H1 (cell line): ENCODE results near the gene RIN2. TPM values are rescaled to one million over a fixed set of nuclear protein-coding genes. Genes with fewer than 3 reads are reported as not detected.

Experiments
- CTCF ChIA-PET: fragments of 300-600 bp; sonication (Branson Sonifier 250); formaldehyde crosslinking; loops from one replicate; lab custom pipeline; 2021; ENCODE audit not compliant: partially characterized antibody; lab: Charles Lee
- POLR2A ChIA-PET: fragments of 300-600 bp; sonication (Branson Sonifier 250); formaldehyde crosslinking; loops from one replicate; lab custom pipeline; 2021; ENCODE audit warnings: inconsistent platforms; ENCODE audit not compliant: partially characterized antibody; lab: Charles Lee
- DNase-seq, 2 experiments: peaks; one replicate each; pipeline versions ENCODE4 v3.0.0 to v3.0.0-alpha.2; 2010 to 2022; ENCODE audit warnings: low spot score in 2 of 2, low read depth in 1 of 2, mixed read lengths in 1 of 2
- FAIRE-seq: peaks from 2 replicates; lab custom pipeline; 2011; peaks lifted over from hg19 to GRCh38; lab: Jason Lieb, UNC
- H2AFZ ChIP-seq: 2 replicates; pipeline ENCODE4 v1.8.1; 2012; ENCODE audit warnings: low read length, inconsistent platforms
- H2AK5ac ChIP-seq: 2 replicates; pipeline ENCODE4 v1.6.1; 2013; ENCODE audit warnings: low read depth, low read length
- H2BK120ac ChIP-seq: replicated peaks from 2 replicates; pipeline ENCODE3; 2013; ENCODE audit warnings: low read depth, low read length, inconsistent platforms
- H2BK12ac ChIP-seq: 2 replicates; pipeline ENCODE4 v1.6.1; 2013; ENCODE audit warnings: low read depth, low read length
- H2BK15ac ChIP-seq: 2 replicates; pipeline ENCODE4 v1.6.1; 2013; ENCODE audit warnings: low read length
- H2BK20ac ChIP-seq: 2 replicates; pipeline ENCODE4 v1.6.1; 2013; ENCODE audit warnings: low read length
- H2BK5ac ChIP-seq: 2 replicates; pipeline ENCODE4 v1.6.1; 2013; ENCODE audit warnings: low read depth, low read length
- H3K14ac ChIP-seq: 2 replicates; pipeline ENCODE4 v1.6.1; 2013; ENCODE audit warnings: inconsistent platforms; ENCODE audit not compliant: insufficient read length
- H3K18ac ChIP-seq: 2 replicates; pipeline ENCODE4 v1.6.1; 2013; ENCODE audit warnings: low read length; ENCODE audit errors: extremely low read depth
- H3K23ac ChIP-seq: 2 replicates; pipeline ENCODE4 v1.6.1; 2013; ENCODE audit warnings: inconsistent platforms; ENCODE audit not compliant: insufficient read length
- H3K23me2 ChIP-seq: 2 replicates; pipeline ENCODE4 v1.6.1; 2013; ENCODE audit warnings: low read depth, low read length
- H3K27ac ChIP-seq: 2 replicates; pipeline ENCODE4 v1.6.1; 2011; ENCODE audit warnings: low read depth, low read length, inconsistent platforms
- H3K27me3 ChIP-seq, 4 experiments: replicated peaks in 1 of 4; 1 replicate in 1 of 4; 2 replicates in 3 of 4; pipeline versions ENCODE4 v1.6.1 to v1.8.1; 2011 to 2013; ENCODE audit warnings: low read length in 3 of 4, mild to moderate bottlenecking in 3 of 4, inconsistent platforms in 2 of 4, mixed read lengths in 2 of 4, moderate library complexity in 1 of 4; ENCODE audit not compliant: control insufficient read depth in 3 of 4, insufficient read depth in 3 of 4; ENCODE audit errors: extremely low read depth in 1 of 4
- H3K36me3 ChIP-seq, 4 experiments: 2 replicates each; pipeline versions ENCODE4 v1.6.1 to v1.8.1; 2011 to 2013; ENCODE audit warnings: mild to moderate bottlenecking in 4 of 4, low read length in 3 of 4, moderate library complexity in 2 of 4, control low read depth in 1 of 4, inconsistent platforms in 1 of 4; ENCODE audit not compliant: insufficient read depth in 4 of 4, control insufficient read depth in 2 of 4
- H3K4ac ChIP-seq: replicated peaks from 2 replicates; pipeline ENCODE3; 2013; ENCODE audit warnings: low read length, low read depth, mixed read lengths, inconsistent platforms; ENCODE audit not compliant: insufficient read length
- H3K4me1 ChIP-seq, 4 experiments: replicated peaks in 1 of 4; 1 replicate in 1 of 4; 2 replicates in 3 of 4; pipeline versions ENCODE4 v1.6.1 to v1.8.1; 2011 to 2013; ENCODE audit warnings: low read length in 3 of 4, inconsistent platforms in 2 of 4, mixed read lengths in 1 of 4; ENCODE audit not compliant: insufficient read depth in 4 of 4, control insufficient read depth in 3 of 4
- H3K4me2 ChIP-seq, 2 experiments: 2 replicates each; pipeline versions ENCODE4 v1.6.1 to v1.8.1; 2011 to 2013; ENCODE audit warnings: low read depth in 2 of 2, low read length in 2 of 2, control low read depth in 1 of 2, inconsistent platforms in 1 of 2, mild to moderate bottlenecking in 1 of 2; ENCODE audit not compliant: insufficient read depth in 1 of 2
- H3K4me3 ChIP-seq, 4 experiments: fragments of 200-600, 300-600 bp in 1 of 4; sonication (generic), shearing (Covaris generic), sonication (Bioruptor Twin) in 1 of 4; 2 replicates each; pipeline versions ENCODE4 v1.5.1 to v1.8.1; 2011 to 2016; ENCODE audit warnings: low read length in 4 of 4, low read depth in 3 of 4, control low read depth in 2 of 4, inconsistent platforms in 2 of 4, mild to moderate bottlenecking in 2 of 4, mixed read lengths in 1 of 4, moderate library complexity in 1 of 4; ENCODE audit not compliant: insufficient read depth in 2 of 4; ENCODE audit errors: extremely low read depth in 1 of 4
- H3K56ac ChIP-seq: replicated peaks from 2 replicates; pipeline ENCODE3; 2013; ENCODE audit warnings: low read depth, mild to moderate bottlenecking, mixed read lengths, low read length, inconsistent platforms; ENCODE audit not compliant: insufficient read length
- H3K79me1 ChIP-seq: 2 replicates; pipeline ENCODE4 v1.6.1; 2013; ENCODE audit warnings: low read depth, low read length, control low read depth
- H3K79me2 ChIP-seq, 2 experiments: 2 replicates each; pipeline versions ENCODE4 v1.6.1 to v1.8.1; 2012 to 2013; ENCODE audit warnings: low read length in 2 of 2, mild to moderate bottlenecking in 2 of 2, inconsistent platforms in 1 of 2; ENCODE audit not compliant: insufficient read depth in 2 of 2, control insufficient read depth in 1 of 2
- H3K9ac ChIP-seq, 4 experiments: replicated peaks in 1 of 4; 1 replicate in 1 of 4; 2 replicates in 3 of 4; pipeline versions ENCODE4 v1.6.1 to v1.8.1; 2011 to 2013; ENCODE audit warnings: low read depth in 3 of 4, low read length in 3 of 4, control low read depth in 2 of 4, mild to moderate bottlenecking in 2 of 4, moderate library complexity in 2 of 4, inconsistent platforms in 1 of 4; ENCODE audit errors: extremely low read depth in 1 of 4
- H3K9me3 ChIP-seq, 2 experiments: 2 replicates each; pipeline versions ENCODE4 v1.6.1 to v1.8.1; 2012 to 2013; ENCODE audit warnings: mild to moderate bottlenecking in 2 of 2, moderate library complexity in 2 of 2, control low read depth in 1 of 2, inconsistent platforms in 1 of 2, low read depth in 1 of 2, low read length in 1 of 2, mixed read lengths in 1 of 2; ENCODE audit not compliant: insufficient read depth in 2 of 2
- H4K20me1 ChIP-seq, 2 experiments: replicated peaks in 1 of 2; 2 replicates each; pipeline versions ENCODE3 to v1.8.1; 2011 to 2013; ENCODE audit warnings: inconsistent platforms in 2 of 2, low read length in 2 of 2, mild to moderate bottlenecking in 1 of 2; ENCODE audit not compliant: insufficient read depth in 2 of 2, control insufficient read depth in 1 of 2
- H4K5ac ChIP-seq: 2 replicates; pipeline ENCODE4 v1.6.1; 2013; ENCODE audit warnings: low read length, low read depth, mixed read lengths, inconsistent platforms; ENCODE audit not compliant: insufficient read length
- H4K8ac ChIP-seq: 2 replicates; pipeline ENCODE4 v1.8.0; 2013; ENCODE audit warnings: mild to moderate bottlenecking, moderate library complexity, low read length, inconsistent platforms; ENCODE audit not compliant: insufficient read depth; ENCODE audit errors: extremely low read depth
- H4K91ac ChIP-seq: replicated peaks from 2 replicates; pipeline ENCODE3; 2013; ENCODE audit warnings: low read length, mixed read lengths, inconsistent platforms; ENCODE audit not compliant: insufficient read length
- NRF1 ChIP-seq: IDR thresholded peaks from 2 replicates; pipeline ENCODE4 v1.6.1; 2011; ENCODE audit warnings: mild to moderate bottlenecking, low read depth, low read length, improper control_type of control experiment
- WGBS, 2 experiments: shearing (Covaris generic) in 1 of 2; methylation state at CpG; one replicate each; pipeline versions ENCODE4 v1.1.6 to v1.1.7; 2013 to 2015; ENCODE audit warnings: low lambda C conversion rate in 2 of 2, mixed read lengths in 2 of 2, inconsistent platforms in 1 of 2, low coverage in 1 of 2, missing lambda C conversion rate in 1 of 2; ENCODE audit not compliant: insufficient replicate concordance in 2 of 2, insufficient coverage in 1 of 2, insufficient read length in 1 of 2; ENCODE audit errors: extremely low coverage in 1 of 2, missing lambda C conversion rate in 1 of 2; 5-methylcytosine and 5-hydroxymethylcytosine counted together
- polyA plus RNA-seq, 7 experiments: library from polyadenylated mRNA; depleted of rRNA in 3 of 7; stranded (reverse) in 5 of 7; unstranded in 2 of 7; fragments of >200 nt in 5 of 7; fragments of 200-250 nt in 2 of 7; gene quantifications; 1 replicate in 5 of 7; 2 replicates in 1 of 7; 4 replicates in 1 of 7; pipeline versions ENCODE4 v1.2.1 to v1.2.3, GENCODE V29; 2011 to 2013; ENCODE audit warnings: missing spikeins in 2 of 7, mixed read lengths in 2 of 7
- total RNA-seq: library from RNA; stranded (reverse); fragmentation: NEBNext Ultra II Directional; extraction: Animal tissue kit (Norgen Biotek cat#: 25700); gene quantifications from 2 replicates; pipeline ENCODE4 v1.2.1, GENCODE V29; 2021

The RIN2 gene
- total and polyA plus RNA-seq, 2 of the 8 experiments (the other 6 are each of a cell fraction or from before 2014, with no cell fraction given): 0.20 to 1.3 TPM

DNA sequence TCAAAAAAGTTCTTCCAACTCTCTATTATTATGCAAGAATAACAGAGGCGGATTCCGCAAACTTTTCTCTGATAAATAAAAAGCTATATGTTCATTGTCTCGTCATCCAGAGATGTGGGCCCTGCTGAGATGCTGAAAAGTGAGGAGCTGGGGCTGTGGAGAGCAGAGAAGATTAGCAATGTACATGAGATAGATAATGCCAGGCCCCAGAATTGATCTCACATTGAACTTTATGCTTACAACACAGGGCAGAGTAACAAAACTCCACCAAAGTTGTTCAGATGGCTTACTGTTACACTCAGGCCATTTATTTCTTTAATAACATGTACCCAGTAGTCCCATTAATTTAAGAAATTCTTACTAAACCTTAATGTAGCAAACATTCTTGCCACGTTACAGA is 32.7 kb upstream of the RIN2 start:
- no peak overlapping the region for H3K56ac ChIP-seq
- CTCF ChIA-PET: interaction anchor here (2.3 kb wide), 1 partner anchor 63 kb away, joined by 5 read pairs; no protein-coding TSS in a partner anchor
- no peaks in the 10 kb centered on the region for H3K4me1 ChIP-seq
- no peak overlapping the region for H3K4me2 ChIP-seq
- POLR2A ChIA-PET: no interaction called here
- DNase-seq (no peak), FAIRE-seq (no peak)
- H3K14ac ChIP-seq: no peak overlapping the region
- H2BK20ac ChIP-seq: no peak overlapping the region
- no peak overlapping the region for H3K4ac ChIP-seq
- no peak overlapping the region for H4K91ac ChIP-seq
- H3K27me3 ChIP-seq: no peaks in the 10 kb centered on the region
- no peaks in the 10 kb centered on the region for H3K36me3 ChIP-seq
- H4K20me1 ChIP-seq: no peaks in the 10 kb centered on the region
- no peak overlapping the region for H3K23ac ChIP-seq
- no peak overlapping the region for H2BK5ac ChIP-seq
- 93% methylated on average over 4 of the region's 4 CpGs; no CpG with 5 or more reads in 1 of the 2 experiments for WGBS, 2 experiments
- no peaks in the 10 kb centered on the region for H3K79me1 ChIP-seq
- no peak overlapping the region for H2BK15ac ChIP-seq
- H4K8ac ChIP-seq: no peak overlapping the region
- H3K9ac ChIP-seq: no peak overlapping the region
- no peak overlapping the region for H4K5ac ChIP-seq
- H2AK5ac ChIP-seq: no peak overlapping the region
- no peak overlapping the region for H3K27ac ChIP-seq
- H3K23me2 ChIP-seq: no peaks in the 10 kb centered on the region
- H3K4me3 ChIP-seq: no peak overlapping the region
- H3K9me3 ChIP-seq: no peaks in the 10 kb centered on the region
- H2AFZ ChIP-seq: no peak overlapping the region
- H2BK120ac ChIP-seq: no peak overlapping the region
- H3K18ac ChIP-seq: no peak overlapping the region
- H2BK12ac ChIP-seq: no peak overlapping the region
- no peaks in the 10 kb centered on the region for H3K79me2 ChIP-seq
- TF ChIP-seq NRF1: no peak
